ENCODE results near the gene EXOC3L1.

The EXOC3L1 gene

DNA sequence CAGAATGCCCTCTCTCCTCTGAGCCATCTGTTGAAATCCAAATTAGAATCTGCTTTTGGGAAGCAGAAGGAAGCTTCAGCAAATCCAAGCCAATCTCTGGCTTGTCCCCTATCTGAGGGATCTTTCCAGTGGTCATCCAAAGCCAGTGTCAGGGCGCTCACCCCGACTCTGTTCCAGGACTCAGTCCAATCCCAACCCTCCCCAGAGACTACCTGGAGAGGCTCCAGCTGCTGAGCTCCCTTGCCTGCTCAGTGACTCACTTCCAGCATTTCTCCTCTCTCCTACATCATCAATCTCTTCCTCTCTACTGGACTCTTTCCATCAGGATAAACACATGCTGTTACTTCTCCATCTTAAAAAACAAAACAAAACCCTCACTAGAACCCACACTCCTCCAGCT, 8.6 kb downstream of the EXOC3L1 start:
- peak in 1 of 2 experiments; percentile 55 for DNase-seq

GRCh38 chr16:67180166-67180565, 9.8 kb downstream of the EXOC3L1 start:
- DNase-seq: no peak

DNA sequence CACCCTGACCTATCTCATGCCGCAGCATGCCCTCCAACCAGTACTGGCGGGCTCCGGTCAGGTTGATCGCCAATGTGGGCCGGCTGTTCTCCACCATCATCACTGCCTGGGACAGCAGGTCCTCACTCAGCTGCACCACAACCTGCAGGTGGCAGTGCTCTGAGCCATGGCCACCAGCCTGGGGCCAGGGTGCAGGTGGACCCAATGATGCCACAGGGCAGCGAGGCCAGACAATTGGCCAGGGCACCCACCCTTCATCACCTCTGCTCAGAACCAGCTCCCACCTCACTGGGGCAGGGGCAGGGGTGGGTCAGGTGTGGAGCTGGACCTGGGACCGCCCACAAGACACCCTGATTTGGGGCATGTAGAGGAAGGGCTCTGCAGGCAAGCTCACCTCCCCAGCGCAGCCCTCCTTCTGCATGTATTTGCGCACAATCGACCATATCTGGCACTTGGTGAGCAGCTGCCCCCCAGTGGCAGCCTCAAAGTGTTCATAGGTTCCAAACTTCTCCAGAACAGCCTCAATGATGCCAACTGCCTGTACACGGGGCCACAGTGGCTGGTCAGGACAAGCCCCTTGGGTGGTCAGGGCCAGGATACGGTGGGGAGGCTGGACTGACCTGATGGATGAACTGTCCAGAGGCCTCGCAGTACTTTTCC, 10.4 kb downstream of the EXOC3L1 start:
- DNase-seq: no peak

DNA sequence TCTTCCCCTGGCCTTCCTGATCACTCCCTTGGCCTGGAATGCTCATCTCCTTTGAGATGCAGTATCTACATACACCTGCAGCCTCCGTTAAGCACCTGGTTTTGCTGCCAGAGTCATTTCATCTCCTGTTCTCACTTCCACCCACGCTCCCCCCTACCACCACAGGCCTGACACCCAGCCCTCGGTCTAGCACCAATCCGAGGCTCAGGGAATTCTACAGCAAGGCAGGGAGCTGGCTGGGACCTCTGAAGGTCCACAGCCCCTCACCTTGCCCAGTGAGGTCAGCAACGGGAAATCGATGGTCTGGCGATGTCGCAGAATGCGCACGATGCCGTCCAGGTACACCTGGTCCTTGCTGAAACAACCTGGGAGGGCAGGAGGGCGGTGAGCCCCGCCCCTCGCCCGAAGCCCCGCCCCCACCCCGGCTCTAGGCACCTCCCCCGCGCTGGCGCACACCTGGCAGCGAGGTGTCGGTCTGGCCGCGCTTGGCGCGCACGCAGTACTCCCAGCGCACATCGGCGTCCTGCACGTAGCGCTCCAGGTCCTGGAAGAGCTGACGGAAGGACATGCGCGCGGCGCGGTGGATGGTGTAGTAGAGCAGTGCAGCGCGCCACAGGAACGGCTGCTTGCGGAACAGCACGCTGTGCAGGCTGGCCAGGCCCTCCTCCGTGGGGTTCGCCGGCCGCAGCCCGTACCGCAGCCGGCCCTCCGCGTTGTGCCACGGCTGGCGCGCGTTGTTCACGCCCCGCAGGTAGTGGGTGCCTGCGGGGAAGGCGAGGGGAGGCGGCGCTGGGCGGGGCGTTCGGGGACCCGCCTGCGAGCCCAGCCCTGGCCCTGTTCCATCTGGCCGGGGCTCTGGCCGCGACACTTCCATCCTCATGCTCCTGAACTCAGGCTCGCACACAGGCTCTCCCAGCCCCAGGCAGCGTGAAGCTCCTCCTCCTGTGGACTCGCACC, 11.9 kb downstream of the EXOC3L1 start:
- no peak for DNase-seq

DNA sequence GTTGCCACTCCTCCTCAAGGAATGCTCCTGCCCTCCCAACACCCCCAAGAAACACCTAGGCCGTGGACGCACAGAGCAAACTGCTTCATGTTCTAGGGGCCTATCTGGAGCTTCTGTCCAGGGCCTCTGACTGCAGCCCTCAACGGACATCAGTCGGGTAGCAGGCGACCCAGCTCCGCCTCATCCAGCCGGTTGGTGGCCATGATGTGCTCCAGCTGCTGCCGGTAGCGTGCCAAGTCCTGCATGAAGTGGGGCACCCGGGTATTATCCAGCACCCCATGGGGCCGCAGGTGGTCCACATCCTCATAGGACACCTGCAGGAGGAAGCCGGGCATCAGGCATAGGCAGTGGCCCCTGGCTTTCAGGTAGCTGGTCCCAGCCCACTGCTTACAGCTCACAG, 13.3 kb downstream of the EXOC3L1 start:
- DNase-seq: no peak

DNA sequence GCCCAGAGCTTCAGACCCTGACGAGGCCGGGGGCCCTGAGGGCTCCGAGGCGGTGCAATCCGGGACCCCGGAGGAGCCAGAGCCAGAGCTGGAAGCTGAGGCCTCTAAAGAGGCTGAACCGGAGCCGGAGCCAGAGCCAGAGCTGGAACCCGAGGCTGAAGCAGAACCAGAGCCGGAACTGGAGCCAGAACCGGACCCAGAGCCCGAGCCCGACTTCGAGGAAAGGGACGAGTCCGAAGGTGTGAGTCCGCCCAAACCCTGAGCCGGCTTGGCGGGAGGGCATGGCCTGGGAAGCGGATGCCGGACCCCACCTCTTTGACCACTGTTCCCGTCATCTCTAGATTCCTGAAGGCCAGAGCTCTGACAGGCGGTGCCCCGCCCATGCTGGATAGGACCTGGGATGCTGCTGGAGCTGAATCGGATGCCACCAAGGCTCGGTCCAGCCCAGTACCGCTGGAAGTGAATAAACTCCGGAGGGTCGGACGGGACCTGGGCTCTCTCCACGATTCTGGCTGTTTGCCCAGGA, 15.2 kb downstream of the EXOC3L1 start:
- DNase-seq: no peak

DNA sequence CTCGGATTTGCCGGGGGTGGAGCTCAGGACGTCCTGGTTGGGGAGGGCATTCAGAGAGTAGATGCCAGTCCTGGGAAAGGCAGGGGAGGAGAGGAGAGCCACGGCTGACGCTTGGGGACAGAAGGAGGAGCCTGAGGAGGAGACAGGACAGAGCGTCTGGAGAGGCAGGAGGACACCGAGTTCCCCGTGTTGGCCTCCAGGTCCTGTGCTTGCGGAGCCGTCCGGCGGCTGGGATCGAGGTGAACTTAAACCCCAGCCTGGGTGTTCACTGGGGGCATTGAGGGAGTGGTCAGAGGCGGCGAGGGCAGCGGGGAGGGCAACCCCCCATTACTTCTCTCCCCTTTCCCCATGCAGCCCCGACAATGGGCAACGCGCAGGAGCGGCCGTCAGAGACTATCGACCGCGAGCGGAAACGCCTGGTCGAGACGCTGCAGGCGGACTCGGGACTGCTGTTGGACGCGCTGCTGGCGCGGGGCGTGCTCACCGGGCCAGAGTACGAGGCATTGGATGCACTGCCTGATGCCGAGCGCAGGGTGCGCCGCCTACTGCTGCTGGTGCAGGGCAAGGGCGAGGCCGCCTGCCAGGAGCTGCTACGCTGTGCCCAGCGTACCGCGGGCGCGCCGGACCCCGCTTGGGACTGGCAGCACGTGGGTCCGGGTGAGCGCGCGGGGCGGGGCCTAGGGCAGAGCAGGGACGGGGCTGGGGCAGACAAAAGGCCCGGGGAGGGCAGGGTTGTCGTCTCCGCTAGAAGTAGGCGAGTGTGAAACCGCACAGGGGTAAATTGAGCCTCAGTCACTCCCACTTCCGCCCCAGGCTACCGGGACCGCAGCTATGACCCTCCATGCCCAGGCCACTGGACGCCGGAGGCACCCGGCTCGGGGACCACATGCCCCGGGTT, 15.9 kb downstream of the EXOC3L1 start:
- DNase-seq: no peak

GRCh38 chr16:67173323-67173722, 16.6 kb downstream of the EXOC3L1 start:
- no peak for DNase-seq

DNA sequence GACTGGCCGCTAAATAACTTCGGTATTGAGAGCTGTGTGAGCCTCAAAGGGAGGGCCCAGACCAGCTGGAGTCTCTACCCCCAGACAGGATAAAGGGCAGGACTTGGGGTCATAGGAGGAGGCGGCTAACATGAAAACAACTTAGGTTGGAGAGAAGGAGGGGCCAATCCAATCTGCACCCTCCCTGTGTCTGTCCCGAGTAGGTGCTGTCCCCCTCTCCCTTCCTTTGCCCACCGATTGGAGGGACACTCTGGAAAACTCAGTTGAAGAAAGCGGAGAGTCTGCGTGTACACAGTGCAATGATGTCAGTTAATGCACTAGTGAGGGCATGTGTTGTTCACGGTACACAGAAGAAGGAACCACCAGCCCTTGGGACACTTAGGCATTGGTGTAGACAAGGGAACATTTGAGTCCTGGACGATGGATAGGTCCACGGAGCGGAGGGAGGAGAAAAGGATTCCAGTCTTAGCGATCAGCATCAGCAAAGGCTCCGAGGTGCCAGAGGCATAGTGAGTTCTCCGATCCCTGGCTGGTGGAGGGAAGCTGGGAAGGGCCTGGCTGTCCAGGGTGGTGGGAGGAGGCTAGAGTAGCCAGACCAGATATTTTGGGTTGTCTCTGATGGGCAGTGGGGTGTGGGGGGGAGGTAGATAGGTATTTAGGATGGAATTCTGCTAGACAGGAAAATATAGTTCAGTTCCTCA, 18.8 kb downstream of the EXOC3L1 start:
- no peak for DNase-seq

DNA sequence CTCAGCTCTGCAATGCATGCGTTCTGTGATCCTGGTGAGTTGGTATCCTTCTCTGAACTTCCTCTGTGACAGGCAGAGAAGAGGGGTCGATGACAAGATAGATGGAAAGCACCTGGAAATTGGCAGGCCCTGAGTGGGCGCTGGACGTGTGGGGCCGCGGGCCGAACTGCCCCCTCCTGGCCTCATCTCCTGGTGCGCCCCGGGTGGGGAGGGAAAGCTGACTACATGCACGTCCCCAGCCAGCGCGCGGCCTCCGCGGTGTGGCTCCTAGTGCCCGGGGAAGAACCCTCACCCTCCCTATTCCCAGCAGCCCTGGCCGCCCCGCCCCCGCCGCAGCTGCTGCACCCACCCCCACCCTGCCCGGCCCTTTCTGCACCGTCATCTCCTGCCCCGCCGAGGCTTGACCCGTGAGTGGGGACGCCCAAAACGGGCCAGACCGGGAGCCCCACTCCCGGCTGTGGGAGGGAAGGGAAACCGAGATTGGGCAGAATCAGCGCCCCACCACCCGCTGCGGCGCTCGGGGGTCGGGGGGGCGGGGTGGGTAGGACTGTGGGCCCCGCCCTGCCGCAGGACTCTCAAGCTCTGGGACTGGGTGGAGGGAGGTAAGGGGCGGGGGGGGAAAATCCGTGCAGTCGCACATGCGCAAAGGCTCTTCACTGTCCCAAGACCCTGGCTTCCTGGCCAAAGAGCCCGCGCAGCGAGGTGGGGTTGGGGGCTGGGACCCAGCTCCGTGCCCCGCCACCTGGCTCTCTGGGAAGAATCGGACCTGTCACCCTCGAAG, 19.6 kb downstream of the EXOC3L1 start, which contains the start of gene NOL3:
TSS of gene NOL3 (plus strand) at position 371 of the 781 bp plus-strand sequence.
- DNase-seq: peak; percentile 55 to 74

- peak in 1 of 2 experiments; percentile 33 for DNase-seq
Measured at GRCh38 chr16:67169642-67170167, 20.2 kb downstream of the EXOC3L1 start.

DNA sequence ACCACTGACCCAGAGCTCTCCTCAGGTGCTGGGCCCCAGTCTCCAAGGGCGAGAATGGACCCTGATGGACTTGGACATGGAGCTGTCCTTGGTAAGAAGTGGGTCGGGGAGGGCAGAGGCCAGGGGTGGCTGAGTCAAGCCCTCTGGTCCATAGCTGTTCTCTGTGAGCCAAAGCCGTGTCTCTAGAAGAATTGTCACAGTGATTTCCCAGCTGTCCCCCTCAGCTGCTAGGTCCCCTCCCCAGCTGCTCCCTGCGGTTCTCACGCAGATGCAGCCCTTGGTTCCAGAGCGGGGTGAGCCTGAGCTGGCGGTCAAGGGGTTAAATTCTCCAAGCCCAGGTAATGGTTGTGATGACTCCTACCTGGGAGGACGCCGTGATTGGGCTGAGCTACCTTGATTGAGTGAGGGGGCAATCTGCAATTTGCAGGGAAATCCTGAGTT, 20.9 kb downstream of the EXOC3L1 start:
- no peak for DNase-seq

DNA sequence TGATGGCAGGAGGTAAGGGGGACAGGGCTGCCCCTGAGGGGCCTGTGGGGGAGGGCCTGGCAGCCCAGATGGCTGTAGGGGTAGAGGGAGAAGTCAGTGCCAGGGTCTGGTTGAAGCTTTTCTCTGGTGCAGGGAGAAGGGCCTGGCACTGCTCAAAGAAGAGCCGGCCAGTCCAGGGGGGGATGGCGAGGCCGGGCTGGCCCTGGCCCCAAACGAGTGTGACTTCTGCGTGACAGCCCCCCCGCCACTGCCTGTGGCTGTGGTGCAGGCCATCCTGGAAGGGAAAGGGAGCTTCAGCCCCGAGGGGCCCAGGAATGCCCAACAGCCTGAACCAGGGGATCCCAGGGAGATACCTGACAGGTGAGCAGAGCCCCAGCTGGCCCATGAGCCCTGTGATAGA, 22.3 kb downstream of the EXOC3L1 start:
- DNase-seq: no peak

DNA sequence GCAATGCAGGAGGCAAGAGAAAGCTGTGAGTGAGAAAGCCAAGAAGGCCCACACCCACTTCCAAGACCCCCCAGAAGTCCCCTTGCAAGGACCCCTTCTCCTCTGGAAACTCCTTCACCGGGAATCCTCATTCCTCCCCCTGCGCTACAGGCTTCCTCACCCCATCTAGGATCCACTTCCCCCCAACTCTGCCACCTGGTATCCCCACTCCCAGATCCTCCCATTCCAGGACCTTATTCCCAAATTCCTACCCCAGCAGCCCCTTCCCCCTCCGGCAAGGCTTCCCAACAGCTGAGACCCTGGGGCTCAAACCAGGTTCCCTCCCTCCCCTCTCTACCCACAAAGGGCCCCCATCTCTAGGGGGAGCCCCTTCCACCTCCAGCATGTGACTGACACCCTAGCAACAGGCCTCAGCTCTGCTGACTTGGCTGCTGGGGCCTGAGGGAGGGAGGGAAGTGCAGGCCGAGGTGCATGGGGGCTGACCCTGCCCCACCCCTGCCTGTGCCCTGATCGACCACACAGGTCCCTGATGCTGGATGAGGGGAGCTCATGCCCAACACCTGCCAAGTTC, 23.3 kb downstream of the EXOC3L1 start:
- no peak for DNase-seq

DNA sequence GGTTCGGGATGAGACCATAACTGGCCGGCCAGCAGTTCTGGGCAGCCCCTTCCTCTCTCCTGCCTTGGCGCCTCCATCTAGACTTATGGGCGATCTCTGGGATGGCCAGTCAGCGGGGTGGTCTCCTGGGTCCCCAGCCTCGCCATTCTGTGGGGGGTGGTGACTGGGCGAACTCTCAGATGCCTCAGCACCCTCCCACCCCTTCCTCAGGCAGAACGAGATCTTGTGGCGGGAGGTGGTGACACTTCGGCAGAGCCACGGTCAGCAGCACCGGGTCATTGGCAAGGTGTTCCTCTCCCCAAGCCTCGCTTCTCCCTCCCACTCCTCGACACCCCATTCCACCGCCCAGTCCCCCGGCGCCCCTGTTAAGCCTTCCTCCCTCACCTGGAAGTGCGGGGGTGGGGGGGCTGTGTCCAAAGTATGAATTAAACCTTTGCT, 23.8 kb downstream of the EXOC3L1 start:
- no peak for DNase-seq

- no peak for DNase-seq
Measured at GRCh38 chr16:67165121-67166078, 24.5 kb downstream of the EXOC3L1 start.

DNA sequence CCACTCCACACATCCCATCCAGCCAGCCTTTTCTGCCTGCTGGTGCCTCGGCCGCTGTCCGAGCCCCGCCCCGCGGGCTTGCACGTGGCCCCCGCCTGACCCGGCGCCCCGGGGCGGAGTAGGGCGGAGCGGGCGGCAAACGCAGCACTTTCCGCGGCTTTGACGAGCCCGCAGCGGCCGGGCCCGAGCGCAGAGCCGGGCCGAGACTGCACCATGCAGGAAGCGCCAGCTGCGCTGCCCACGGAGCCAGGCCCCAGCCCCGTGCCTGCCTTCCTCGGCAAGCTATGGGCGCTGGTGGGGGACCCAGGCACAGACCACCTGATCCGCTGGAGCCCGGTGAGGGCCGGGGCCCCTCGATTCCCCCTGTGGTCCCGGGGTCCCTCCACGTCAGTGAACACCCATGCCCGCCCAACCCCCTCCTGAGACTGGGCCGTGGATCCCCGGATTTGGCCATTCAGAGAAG, 25.3 kb downstream of the EXOC3L1 start, which contains the start of gene HSF4:
TSS of gene HSF4 (plus strand) at position 147 of the 463 bp plus-strand sequence. CDS start at position 214, 67 bp downstream.
- no peak for DNase-seq

GRCh38 chr16:67163999-67164558, 25.9 kb downstream of the EXOC3L1 start:
- DNase-seq: no peak
